Activated CD8-positive, alpha-beta memory T cell treated with anti-CD3 and anti-CD28 coated beads for 36 hours (primary cell): ENCODE data around the gene LY6G6F. TPM values are rescaled to one million over a fixed set of nuclear protein-coding genes. Genes with fewer than 3 reads are reported as not detected.

Experiments
- CTCF ChIA-PET: fragments of 350-600 bp; sonication (Branson Sonifier 250); formaldehyde crosslinking; loops from one replicate; lab custom pipeline; 2021; ENCODE audit warnings: antibody characterized with exemption; lab: Charles Lee
- POLR2A ChIA-PET: fragments of 350-600 bp; sonication (Branson Sonifier 250); formaldehyde crosslinking; loops from one replicate; lab custom pipeline; 2021; ENCODE audit warnings: antibody characterized with exemption; lab: Charles Lee
- total RNA-seq, 2 experiments: library from RNA; stranded (reverse); gene quantifications; one replicate each; pipeline ENCODE4 v1.2.3, GENCODE V29; 2021

Gene LY6G6F
- total RNA-seq, 2 experiments from 2014 or later, result not detected

GRCh38 chr6:31728767-31729514 lies 22.3 kb downstream of the LY6G6F start, which contains the start of gene DDAH2:
TSS of gene DDAH2 (minus strand) at chr6:31729299. CDS start at chr6:31729161, 138 bp downstream.
- CTCF ChIA-PET, result interaction anchor here (0.8 to 5.1 kb wide), 16 partner anchors 11 to 183 kb away, joined by 3 to 46 read pairs (median 4); partner anchors contain the start of genes C6orf47, HSPA1B, LY6G5C and LY6G6D
- POLR2A ChIA-PET, result interaction anchor here (2.0 kb wide), 1 partner anchor 86 kb away, joined by 5 read pairs; the partner anchor contains the start of genes HSPA1A and HSPA1L

GRCh38 chr6:31729515-31729978 lies 22.9 kb downstream of the LY6G6F start:
- ChIA-PET CTCF (interaction anchor here (0.7 to 5.1 kb wide), 16 partner anchors 10 to 182 kb away, joined by 3 to 46 read pairs (median 4); partner anchors contain the start of genes C6orf47, HSPA1B, LSM2 and LY6G5C), POLR2A (interaction anchor here (1.1 to 2.0 kb wide), 3 partner anchors 9 to 86 kb away, joined by 3 to 7 read pairs (median 5); partner anchors contain the start of genes HSPA1A, HSPA1L and MSH5)

DNA sequence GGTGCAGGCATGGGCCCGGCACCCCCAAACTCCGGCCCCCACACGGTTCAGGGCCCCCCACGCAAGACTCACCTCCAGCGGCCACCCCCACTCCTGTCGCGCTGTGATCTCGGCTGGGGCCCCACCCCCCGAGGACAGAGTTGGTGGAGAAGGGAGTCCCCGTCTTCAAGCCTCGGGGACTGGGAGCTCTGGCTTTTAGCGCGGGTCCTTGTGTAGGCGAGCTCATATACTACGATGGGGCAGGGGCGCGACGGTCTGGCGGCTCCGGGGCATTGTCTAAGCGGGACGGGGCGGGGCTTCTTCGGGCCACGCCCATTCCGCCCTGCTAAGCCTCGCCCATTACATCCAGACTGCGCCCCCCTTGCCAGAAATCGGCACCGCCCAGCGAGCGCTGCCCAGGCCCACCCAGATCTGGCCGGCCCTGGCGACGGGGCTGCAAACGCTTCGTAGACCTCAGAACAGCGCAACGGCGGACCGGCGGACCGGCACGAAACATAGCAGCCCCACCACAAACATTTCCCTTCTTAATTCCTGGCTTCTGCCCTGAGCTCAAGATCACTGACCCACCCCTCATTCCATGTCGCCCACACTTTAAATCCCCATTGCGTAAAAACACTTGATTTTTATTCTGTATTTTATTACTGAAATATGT lies 23.4 kb downstream of the LY6G6F start:
- CTCF ChIA-PET, result interaction anchor here (0.7 to 5.1 kb wide), 17 partner anchors 9 to 181 kb away, joined by 3 to 46 read pairs (median 4); partner anchors contain the start of genes C6orf47, HSPA1B, LSM2 and LY6G5C
- POLR2A ChIA-PET, result interaction anchor here (1.1 to 2.0 kb wide), 3 partner anchors 8 to 85 kb away, joined by 3 to 7 read pairs (median 5); partner anchors contain the start of genes HSPA1A, HSPA1L and MSH5

DNA sequence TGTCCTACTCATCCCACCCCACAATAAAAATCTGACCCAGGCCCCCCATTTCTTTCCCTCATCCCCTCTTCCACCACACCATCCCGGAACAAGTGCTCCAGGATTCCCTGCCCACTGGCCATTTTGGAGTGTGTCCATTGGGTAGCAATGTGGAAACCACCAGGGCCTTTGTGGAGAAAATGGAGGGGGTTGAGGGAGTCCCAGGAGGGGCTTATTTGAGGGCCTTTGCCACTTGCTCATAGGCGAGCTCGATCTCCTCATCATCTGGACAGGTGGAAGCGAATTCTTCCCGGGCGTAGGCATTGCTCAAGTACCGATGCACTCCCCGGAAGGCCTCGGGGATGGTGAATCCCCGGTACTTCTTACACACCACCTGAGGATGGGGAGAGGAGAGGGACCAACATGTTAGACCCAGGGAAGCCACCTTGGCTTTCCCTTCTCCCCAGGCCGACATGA lies 24.0 kb downstream of the LY6G6F start:
- ChIA-PET CTCF (interaction anchor here (0.7 to 5.1 kb wide), 7 partner anchors 9 to 77 kb away, joined by 3 to 46 read pairs (median 7); partner anchors contain the start of genes LSM2, LY6G6D and MSH5), POLR2A (interaction anchor here (1.1 to 2.0 kb wide), 3 partner anchors 8 to 85 kb away, joined by 3 to 7 read pairs (median 5); partner anchors contain the start of genes HSPA1A, HSPA1L and MSH5)

- CTCF ChIA-PET, result interaction anchor here (1.6 kb wide), 1 partner anchor 64 kb away, joined by 4 read pairs; the partner anchor contains the start of gene VARS1
- POLR2A ChIA-PET, result no interaction called here
Observed at GRCh38 chr6:31732029-31732428, 25.4 kb downstream of the LY6G6F start.

- POLR2A ChIA-PET, result no interaction called here
Observed at GRCh38 chr6:31733734-31734133, 27.1 kb downstream of the LY6G6F start.

GRCh38 chr6:31734247-31734820 lies 27.7 kb downstream of the LY6G6F start:
- CTCF ChIA-PET, result interaction anchor here (1.0 to 2.8 kb wide), 3 partner anchors 13 to 40 kb away, joined by 3 to 9 read pairs (median 8); no protein-coding TSS in a partner anchor
- POLR2A ChIA-PET, result no interaction called here

More at GRCh38 chr6:31733734-31734133, 27.1 kb downstream of the LY6G6F start:
- CTCF ChIA-PET, result interaction anchor here (2.6 to 2.8 kb wide), 2 partner anchors 36 to 40 kb away, joined by 8 to 9 read pairs; no protein-coding TSS in a partner anchor

DNA sequence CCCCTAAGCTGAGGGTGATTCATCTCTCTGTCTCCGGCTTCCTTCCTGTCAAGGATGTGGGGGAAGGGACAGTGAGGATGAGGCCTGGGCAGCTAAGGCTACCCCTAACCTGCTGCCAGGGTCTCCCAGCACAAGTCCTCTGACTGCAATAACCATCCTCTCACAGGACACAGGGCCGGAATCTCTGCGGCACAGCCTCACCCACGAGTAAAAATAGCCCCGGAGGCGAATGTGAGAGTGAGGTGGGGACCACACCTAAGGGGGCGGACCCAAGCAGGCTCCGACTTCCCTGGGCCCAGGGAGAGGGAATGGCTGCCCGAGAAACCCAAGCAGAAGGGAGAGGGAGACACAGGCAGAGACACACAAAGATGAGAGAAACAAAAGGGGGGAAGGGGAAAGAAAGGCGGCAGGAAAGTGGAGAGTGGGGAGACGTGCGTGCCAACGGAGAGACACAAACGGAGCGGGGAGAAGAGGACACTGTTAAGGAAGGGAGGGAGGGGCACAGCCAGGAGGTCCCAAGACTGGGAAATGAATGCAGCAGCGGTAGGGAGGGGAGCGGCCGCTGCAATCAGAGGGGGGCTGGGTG lies 28.2 kb downstream of the LY6G6F start:
- POLR2A ChIA-PET, result interaction anchor here (0.6 to 0.7 kb wide), 5 partner anchors 13 to 210 kb away, joined by 3 to 5 read pairs (median 4); partner anchors contain the start of genes HSPA1A, HSPA1B and HSPA1L
- CTCF ChIA-PET, result interaction anchor here (0.7 to 2.8 kb wide), 5 partner anchors 13 to 1542 kb away, joined by 3 to 9 read pairs (median 3); partner anchors contain the start of gene B3GALT4

DNA sequence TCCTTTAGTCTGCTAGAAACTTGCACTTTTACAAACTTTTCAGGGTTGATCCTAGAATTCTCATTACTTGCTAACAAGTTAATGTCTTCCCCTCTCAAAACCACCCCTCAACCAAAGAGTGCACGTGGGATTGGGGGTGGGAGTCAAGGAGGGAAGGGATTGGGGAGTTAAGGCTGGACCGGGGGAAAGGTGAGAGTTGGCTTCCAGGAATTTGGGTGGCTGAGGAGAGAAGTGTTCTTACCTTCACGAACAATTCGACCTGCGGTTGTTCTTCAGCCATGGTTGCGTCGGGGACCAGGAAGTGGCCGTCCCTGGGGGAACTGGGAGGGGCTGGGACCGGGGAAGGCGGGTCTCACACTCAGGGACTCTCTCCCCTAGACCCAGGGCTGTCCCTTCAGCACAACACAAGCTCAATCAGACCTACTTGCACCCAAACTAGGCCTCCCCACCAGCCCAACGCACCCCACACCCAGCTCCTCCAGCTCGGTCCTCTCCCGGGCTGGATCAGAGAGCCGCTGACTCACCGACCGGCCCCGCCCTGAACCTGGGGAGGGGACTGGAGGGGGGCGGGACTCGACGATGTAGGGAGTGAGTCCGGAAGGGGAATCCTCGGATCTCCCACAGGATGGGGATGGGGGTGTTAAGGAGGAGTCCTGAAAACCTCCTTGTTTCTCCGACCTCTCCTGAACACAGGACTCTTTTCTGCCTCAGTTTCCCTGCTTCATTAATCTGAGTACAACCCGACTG lies 29.5 kb downstream of the LY6G6F start, which contains the start of gene CLIC1:
Gene CLIC1 (minus strand): TSS at position 510 of the 747 bp plus-strand sequence. CDS start 230 bp downstream, at position 280.
- POLR2A ChIA-PET, result interaction anchor here (0.5 kb wide), 1 partner anchor 72 kb away, joined by 3 read pairs; the partner anchor contains the start of gene GPANK1

DNA sequence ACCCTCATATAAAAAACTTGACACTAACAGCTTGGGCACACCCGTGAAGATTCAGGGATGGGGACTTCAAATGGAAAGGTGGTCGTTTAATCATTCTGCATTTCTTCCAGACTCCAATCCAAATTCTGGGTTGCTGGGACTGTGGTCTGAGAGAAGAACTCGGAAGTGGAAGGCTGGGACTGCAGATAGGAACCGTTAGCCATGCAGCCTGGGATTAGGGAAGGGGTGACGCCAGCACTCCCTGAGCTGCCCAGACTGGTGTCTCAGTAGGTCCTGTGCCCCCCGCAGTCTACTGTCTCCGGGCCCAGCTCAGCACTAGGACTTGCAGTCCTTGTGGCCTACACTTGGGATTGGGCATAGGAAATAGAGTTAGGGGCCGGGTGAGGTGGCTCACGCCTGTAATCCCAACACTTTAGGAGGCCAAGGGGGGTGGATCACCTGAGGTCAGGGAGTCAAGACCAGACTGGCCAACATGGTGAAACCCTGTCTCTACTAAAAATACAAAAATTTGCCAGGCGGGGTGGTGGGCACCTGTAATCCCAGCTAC lies 30.2 kb downstream of the LY6G6F start:
- CTCF ChIA-PET, result interaction anchor here (0.7 to 5.5 kb wide), 5 partner anchors 8 to 93 kb away, joined by 3 to 46 read pairs (median 3); partner anchors contain the start of genes DDAH2 and VARS1
- POLR2A ChIA-PET, result interaction anchor here (0.6 to 2.1 kb wide), 3 partner anchors 30 to 1101 kb away, joined by 4 to 6 read pairs (median 5); partner anchors contain the start of gene HSPA1B

More for the DNA sequence above, 29.5 kb downstream of the LY6G6F start, which contains the start of gene CLIC1:
- CTCF ChIA-PET, result interaction anchor here (0.6 to 3.2 kb wide), 7 partner anchors 33 to 759 kb away, joined by 3 to 23 read pairs (median 3); partner anchors contain the start of gene VARS1

DNA sequence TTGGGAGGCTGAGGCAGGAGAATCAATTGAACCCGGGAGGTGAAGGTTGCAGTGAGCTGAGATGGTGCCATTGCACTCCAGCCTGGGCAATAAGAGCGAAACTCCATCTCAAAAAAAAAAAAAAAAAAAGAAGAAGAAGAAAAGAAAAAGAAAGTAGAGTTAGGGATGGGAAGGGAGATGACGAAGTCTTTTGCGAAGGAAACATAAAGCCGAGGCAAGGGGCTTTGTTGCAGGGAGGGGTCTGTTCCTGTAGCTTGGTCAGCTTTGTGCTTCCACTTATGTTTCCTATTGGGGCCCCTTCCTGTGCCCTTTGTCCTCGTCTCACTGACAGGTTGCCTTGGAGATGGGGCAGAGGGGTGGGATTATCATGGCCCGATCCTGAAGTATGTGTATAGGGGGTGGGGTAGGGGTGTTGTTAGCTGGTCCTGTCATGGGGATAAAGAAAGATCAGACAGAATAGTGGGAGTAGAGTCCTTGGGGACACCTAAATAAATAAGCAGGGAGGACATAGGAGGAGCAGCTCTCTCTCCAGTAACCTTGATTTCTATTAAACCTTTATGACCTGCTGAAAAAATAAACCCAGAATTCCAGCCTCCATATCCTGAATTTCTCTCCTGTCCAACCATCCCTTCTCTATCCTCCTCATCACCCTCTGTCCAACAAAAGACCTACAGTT lies 30.8 kb downstream of the LY6G6F start:
- ChIA-PET POLR2A (interaction anchor here (0.6 to 2.1 kb wide), 7 partner anchors 29 to 1100 kb away, joined by 3 to 6 read pairs (median 4); partner anchors contain the start of genes ABHD16A, BAG6, HSPA1B and LSM2), CTCF (interaction anchor here (0.8 to 5.5 kb wide), 6 partner anchors 9 to 92 kb away, joined by 3 to 46 read pairs (median 3); partner anchors contain the start of genes DDAH2, HSPA1B and VARS1)

- POLR2A ChIA-PET, result interaction anchor here (0.6 to 2.1 kb wide), 10 partner anchors 8 to 1580 kb away, joined by 3 to 5 read pairs (median 4); partner anchors contain the start of genes ABHD16A, BAG6, HSPA1B and LSM2
- CTCF ChIA-PET, result interaction anchor here (0.8 to 5.5 kb wide), 7 partner anchors 10 to 99 kb away, joined by 3 to 46 read pairs (median 4); partner anchors contain the start of genes DDAH2, HSPA1B and VARS1
Observed at GRCh38 chr6:31737991-31738979, 31.6 kb downstream of the LY6G6F start.

GRCh38 chr6:31739639-31740396 lies 33.2 kb downstream of the LY6G6F start, which contains the start of gene MSH5:
TSS of gene MSH5 (plus strand) at chr6:31740005. CDS start at chr6:31740467, 462 bp downstream.
- CTCF ChIA-PET, result interaction anchor here (0.8 to 5.5 kb wide), 7 partner anchors 11 to 97 kb away, joined by 3 to 46 read pairs (median 7); partner anchors contain the start of genes DDAH2 and VARS1

More at GRCh38 chr6:31739639-31740396, 33.2 kb downstream of the LY6G6F start, which contains the start of gene MSH5:
- POLR2A ChIA-PET, result interaction anchor here (0.6 to 1.6 kb wide), 7 partner anchors 10 to 223 kb away, joined by 3 to 7 read pairs (median 5); no protein-coding TSS in a partner anchor
